HL-60/S4 treated with retinoic acid at 250 ng/mL for 4 days and 3 days (cell line): ENCODE data around the gene EPHB2.
"Not testable (repeated sequence)": the region's sequence is repeated elsewhere in the genome, so short reads cannot be mapped to it uniquely, and the experiment has no call there.

Source experiments
- in situ Hi-C: fragments of 300-500 bp; cut with MboI; formaldehyde crosslinking; loops from 2 replicates; pipeline ENCODE4 v1.7.0; 2022; ENCODE audit warnings: low sequenced_read_pairs

EPHB2 gene

GRCh38 chr1:22710701-22711049 is at the start of gene EPHB2:
EPHB2 (plus strand) TSS chr1:22710839; CDS start chr1:22710983, 144 bp downstream.
- in situ Hi-C loops, result no loop called here

GRCh38 chr1:22661880-22662279 is 48.8 kb upstream of the EPHB2 start:
- in situ Hi-C loops, result no loop called here

- in situ Hi-C loops, result no loop called here
These were observed 48.3 kb upstream of the EPHB2 start for GRCh38 chr1:22662318-22662717.

DNA sequence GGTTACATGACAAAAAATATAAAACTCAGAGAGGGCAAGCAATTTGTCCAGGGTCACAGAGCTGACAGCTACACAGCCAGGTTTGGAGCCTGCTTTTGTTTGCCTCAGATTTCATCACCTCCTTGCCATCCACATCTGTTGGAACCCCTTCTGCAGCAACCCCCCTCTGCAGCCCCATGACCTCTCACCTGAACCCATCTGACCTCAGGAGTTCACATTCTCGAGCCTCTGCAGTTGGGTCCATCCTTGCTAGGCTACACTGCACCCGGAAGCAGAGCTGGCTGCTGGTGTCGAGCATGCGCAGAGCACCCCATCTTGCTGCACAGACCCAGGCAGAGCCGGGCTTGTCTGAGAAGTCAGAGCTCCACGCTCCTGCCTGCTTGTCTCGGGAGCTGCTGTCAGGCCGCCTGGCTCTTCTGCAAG is 47.6 kb upstream of the EPHB2 start:
- in situ Hi-C loops, result no loop called here

GRCh38 chr1:22665752-22666151 is 44.9 kb upstream of the EPHB2 start:
- in situ Hi-C loops, result no loop called here

- in situ Hi-C loops, result no loop called here
These were observed 44.2 kb upstream of the EPHB2 start for GRCh38 chr1:22666412-22666811.

GRCh38 chr1:22668840-22669239 is 41.8 kb upstream of the EPHB2 start:
- in situ Hi-C loops, result not testable (repeated sequence)

GRCh38 chr1:22670352-22670975 is 40.2 kb upstream of the EPHB2 start:
- in situ Hi-C loops, result no loop called here

GRCh38 chr1:22671999-22672398 is 38.6 kb upstream of the EPHB2 start:
- in situ Hi-C loops, result no loop called here

DNA sequence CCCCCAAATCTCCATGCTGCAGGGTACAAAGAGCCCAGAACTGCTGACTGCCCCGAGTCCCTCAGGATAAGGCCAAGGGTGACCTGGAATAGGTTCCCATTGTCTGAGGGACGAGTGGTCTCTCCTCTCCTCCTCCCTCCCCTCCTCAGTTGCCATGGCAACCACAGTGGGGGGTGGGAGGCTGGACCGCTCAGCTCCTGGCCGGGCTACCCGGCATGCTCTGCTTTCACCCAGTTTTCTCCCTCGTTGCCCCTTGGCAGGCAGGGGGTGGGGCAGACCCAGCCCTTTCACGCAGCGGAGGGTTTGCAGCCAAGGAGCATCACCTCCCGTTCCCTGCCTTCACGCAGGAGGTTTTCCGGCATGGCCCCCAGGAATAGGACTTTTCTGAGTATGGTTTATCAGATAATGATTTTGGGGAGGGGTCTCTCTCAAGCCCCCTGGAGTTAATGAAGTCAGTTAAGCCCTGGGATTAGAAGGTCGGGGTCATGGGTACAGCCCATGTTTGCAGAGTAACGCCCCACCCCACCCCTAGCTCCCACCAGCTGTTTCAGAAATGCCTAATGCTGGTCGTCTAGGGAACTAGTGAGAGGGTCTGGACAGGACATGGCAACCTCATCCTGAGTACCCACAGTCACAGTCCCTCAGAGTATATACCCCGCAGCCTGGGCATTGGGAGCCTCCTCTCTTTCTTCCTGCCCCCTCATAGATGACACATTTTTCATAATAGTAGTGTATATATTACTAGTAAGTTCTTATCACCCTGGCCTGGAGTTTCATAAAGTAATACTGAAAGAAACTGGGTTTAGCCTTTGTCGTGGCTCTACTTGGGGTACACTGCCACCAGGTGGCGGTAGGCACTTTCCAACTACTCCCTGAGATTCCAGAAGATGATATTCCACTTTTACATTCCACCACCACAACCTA is 36.9 kb upstream of the EPHB2 start:
- in situ Hi-C loops, result no loop called here

GRCh38 chr1:22674410-22674749 is 36.3 kb upstream of the EPHB2 start:
- in situ Hi-C loops, result no loop called here

- in situ Hi-C loops, result not testable (repeated sequence)
These were observed 34.5 kb upstream of the EPHB2 start for GRCh38 chr1:22676151-22676550.

DNA sequence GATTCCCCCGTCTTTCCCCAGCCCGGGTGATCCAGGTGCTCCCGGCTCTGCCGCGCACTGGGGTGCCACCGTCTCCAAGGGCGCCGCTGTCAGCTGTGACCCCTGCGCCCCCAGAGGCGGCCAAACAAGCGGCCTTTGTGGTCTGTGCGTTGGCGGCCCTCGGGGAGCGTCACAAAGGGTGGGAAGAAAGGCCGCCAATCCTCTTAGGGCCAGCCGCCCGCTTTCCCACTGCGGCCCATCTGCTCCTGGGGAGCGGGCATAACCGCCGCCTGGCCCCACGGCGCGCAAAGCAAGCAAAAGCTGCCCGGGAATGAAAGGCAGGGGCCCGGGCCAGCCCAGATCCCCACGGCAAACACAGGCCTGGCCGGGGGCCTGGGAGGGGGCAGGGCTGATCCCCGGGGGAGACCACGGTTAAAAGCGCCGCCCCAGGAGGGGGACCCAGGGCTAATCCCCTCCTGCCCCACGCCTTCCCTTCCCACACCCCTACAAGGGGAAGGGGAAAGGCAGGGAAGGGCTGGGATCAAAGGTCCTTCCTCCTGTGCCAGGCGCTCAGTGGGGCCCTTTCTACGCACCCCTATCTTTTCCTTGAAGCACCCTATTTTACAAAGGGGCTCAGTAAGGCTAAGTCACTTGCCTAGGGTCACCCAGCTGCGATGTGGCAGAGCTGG is 33.6 kb upstream of the EPHB2 start:
- in situ Hi-C loops, result no loop called here

DNA sequence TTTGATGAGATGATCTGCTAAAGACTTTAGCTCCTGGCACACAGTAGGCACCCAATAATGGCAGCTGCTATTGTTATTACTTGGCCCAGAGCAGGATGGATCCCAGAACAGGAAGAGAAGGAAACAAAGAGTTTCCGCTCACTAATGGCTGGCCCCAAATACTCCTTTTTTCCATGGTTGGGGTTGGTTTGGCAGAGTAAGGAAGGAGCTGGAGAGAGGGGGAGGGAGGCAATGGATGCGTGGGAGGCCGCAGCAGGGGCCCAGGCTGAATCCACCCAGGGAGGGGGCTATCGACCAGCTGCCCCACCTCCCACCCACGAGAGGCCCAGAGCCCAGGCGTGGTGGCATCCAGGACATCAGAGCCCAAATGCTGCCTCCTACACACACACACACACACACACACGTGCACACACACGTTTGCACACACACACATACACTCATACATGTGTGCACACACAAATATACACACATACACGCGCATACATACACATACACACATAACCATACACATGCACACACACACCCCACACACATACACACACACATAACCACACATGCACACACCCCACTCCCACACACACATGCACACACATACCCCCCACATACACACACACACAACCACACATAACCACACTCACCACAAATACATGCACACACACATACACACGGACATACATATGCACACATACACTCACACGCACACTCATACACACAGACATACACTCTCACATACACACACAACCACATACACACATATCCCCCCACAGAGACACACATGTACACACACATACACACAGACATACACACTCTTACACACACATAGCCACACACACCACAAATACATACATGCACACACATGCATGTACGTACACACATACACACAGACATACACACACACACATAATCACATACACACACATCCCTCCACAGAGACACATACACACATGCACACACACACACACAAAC is 32.4 kb upstream of the EPHB2 start:
- in situ Hi-C loops, result no loop called here

- in situ Hi-C loops, result no loop called here
These were observed 29.9 kb upstream of the EPHB2 start for GRCh38 chr1:22680726-22681125.

DNA sequence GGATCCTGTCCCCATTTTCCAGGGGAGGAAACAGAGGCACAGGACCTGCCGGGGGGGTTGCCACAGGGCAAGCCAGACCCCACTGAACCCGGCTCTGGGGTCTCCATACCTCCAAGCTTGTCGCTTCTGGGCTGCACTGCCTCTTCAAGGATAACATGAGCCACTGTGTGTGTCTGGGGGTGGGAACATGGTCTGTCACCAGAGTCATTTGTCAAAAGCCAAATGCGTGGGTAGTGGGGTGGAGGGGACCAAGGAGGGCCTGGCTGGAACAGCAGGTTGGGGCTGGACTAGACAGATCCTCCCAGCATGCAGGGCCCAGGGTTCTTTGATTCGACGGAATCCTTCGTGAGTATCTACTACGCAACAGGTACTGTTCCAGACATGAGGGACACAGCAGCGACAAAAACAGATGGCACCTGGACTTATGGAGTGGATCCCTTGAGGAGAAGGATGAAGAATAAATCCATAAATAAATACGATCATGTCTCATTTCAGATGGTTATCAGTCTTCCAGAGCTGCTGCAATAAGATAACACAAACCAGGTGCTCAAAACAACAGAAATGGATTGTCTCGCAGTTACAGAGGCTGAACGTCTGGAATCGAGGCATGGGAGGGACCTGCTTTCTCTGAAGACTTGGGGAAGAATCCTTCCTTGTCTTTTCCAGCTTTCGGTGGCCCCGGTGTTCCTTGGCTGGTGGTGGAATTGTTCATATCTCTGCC is 28.9 kb upstream of the EPHB2 start:
- in situ Hi-C loops, result no loop called here

- in situ Hi-C loops, result no loop called here
These were observed 27.1 kb upstream of the EPHB2 start for GRCh38 chr1:22683547-22683946.

DNA sequence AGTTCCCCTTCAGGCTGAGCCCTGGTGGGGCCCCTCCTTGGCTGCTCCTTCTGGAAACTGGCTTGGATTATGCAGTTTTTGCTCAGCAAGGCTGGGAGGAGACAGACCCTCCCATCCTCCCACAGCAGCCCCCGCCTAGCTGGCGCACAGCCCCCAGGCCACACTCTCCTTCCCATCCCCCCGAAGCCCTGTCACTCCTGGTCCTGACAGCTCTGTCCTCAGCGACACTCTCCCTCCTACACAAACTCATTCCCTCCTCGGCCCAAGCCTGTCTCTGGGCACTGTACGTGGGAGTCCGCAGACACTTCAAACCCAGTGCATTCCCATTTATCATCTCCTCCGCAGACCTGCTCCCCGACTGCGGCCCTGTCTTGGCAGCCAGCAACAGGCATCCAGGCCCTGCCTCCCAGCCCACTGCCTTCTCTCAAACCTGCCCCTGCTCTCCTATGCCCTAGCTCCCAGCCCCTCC is 25.0 kb upstream of the EPHB2 start:
- in situ Hi-C loops, result no loop called here

DNA sequence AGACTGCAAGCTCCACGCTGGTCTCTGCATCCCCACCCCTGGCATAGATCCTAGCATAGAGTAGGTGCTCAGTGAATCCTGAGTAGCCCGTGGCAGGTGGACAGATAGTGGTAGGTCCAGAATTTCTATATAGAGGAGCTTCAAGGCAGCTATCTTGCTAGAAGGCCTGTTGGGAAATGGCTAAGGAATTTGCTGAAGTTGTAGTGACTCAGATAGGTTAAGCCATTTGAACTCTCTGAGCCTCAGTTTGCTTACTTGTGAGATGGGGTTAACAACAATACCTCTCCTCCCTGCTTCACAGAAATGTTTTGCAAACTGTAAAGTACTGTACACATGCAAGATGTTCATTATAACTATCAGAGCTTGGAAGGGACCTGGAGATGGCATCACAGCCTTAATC is 23.4 kb upstream of the EPHB2 start:
- in situ Hi-C loops, result no loop called here

- in situ Hi-C loops, result no loop called here
These were observed 22.2 kb upstream of the EPHB2 start for GRCh38 chr1:22688466-22688865.
